HepG2 (cell line): ENCODE results near the gene IPO13. TPM values are rescaled to one million over a fixed set of nuclear protein-coding genes. Genes with fewer than 3 reads are reported as not detected.
A peak's percentile ranks its signal among the peaks of the same experiment; 100 is the strongest.

Experiments used
- ATM ChIP-seq: fragments of 450-650 bp; IDR thresholded peaks from 2 replicates; pipeline ENCODE4 v1.7.1; 2017; ENCODE audit warnings: mild to moderate bottlenecking, borderline replicate concordance
- HNF4G ChIP-seq, 2 experiments: sonication (generic) in 1 of 2; formaldehyde crosslinking in 1 of 2; IDR thresholded peaks; 2 replicates each; pipeline versions ENCODE4 v1.4.0 to v1.6.1; 2011 to 2020; ENCODE audit warnings: borderline replicate concordance in 2 of 2, low read depth in 2 of 2, mild to moderate bottlenecking in 2 of 2, low read length in 1 of 2, missing genetic modification reagents in 1 of 2, moderate library complexity in 1 of 2
- KLF13 ChIP-seq: sonication (generic); formaldehyde crosslinking; IDR thresholded peaks from 2 replicates; pipeline ENCODE4 v1.4.0; 2020; ENCODE audit warnings: mild to moderate bottlenecking, missing genetic modification reagents
- MED1 ChIP-seq: sonication (generic); formaldehyde crosslinking; IDR thresholded peaks from 2 replicates; pipeline ENCODE4 v1.4.0; 2020; ENCODE audit warnings: missing genetic modification reagents
- MXI1 ChIP-seq: IDR thresholded peaks from 3 replicates; pipeline ENCODE4 v1.6.1; 2012; ENCODE audit warnings: low read depth, low read length, inconsistent platforms, borderline replicate concordance
- RNF2 ChIP-seq: fragments of 450-650 bp; conservative IDR thresholded peaks from 2 replicates; pipeline ENCODE4 v1.6.1; 2016; ENCODE audit warnings: low read depth
- SNRNP70 ChIP-seq: fragments of 200-400 bp; formaldehyde crosslinking; IDR thresholded peaks from 2 replicates; pipeline ENCODE4 v1.6.1; 2017; ENCODE audit warnings: mild to moderate bottlenecking, low read depth, low read length, moderate library complexity
- U2AF1 ChIP-seq: fragments of 200-400 bp; formaldehyde crosslinking; optimal IDR thresholded peaks from 2 replicates; pipeline ENCODE3; 2017; ENCODE audit warnings: mild to moderate bottlenecking, low read depth, low read length
- ZNF260 ChIP-seq: sonication (generic); formaldehyde crosslinking; IDR thresholded peaks from 2 replicates; pipeline ENCODE4 v1.4.0; 2020; ENCODE audit warnings: missing genetic modification reagents, low read depth, mild to moderate bottlenecking, borderline replicate concordance
- ZNF367 ChIP-seq: sonication (generic); formaldehyde crosslinking; IDR thresholded peaks from 2 replicates; pipeline ENCODE4 v1.4.0; 2020; ENCODE audit warnings: missing genetic modification reagents, borderline replicate concordance
- ZSCAN12 ChIP-seq: sonication (generic); formaldehyde crosslinking; IDR thresholded peaks from 2 replicates; pipeline ENCODE4 v1.9.0; 2021; ENCODE audit warnings: mild to moderate bottlenecking, missing genetic modification reagents
- polyA plus RNA-seq, 8 experiments: library from polyadenylated mRNA; depleted of rRNA in 3 of 8; stranded (reverse) in 7 of 8; unstranded in 1 of 8; fragments of >200 nt; fragmentation: Illumina TruSeq in 4 of 8; extraction: Trizol in 4 of 8; gene quantifications; 2 replicates each; pipeline versions ENCODE4 v1.2.1 to v1.2.3, GENCODE V29; 2011 to 2016; ENCODE audit warnings: low read depth in 4 of 8, missing spikeins in 1 of 8, mixed read lengths in 1 of 8; ENCODE audit not compliant: insufficient read depth in 1 of 8
- total RNA-seq, 5 experiments: library from RNA; depleted of rRNA; stranded (reverse); fragments of >200 nt; fragmentation: Illumina TruSeq; extraction: Trizol; gene quantifications; 2 replicates each; pipeline ENCODE4 v1.2.3, GENCODE V29; 2016; ENCODE audit warnings: low read depth in 1 of 5
- TF ChIP-seq, protein P1 (sequence below): IDR thresholded peaks from 2 replicates; pipeline ENCODE4 v1.6.1; 2016; ENCODE audit warnings: missing biosample characterization, missing genetic modification reagents, low read depth
- TF ChIP-seq, protein P2 (sequence below): sonication (generic); formaldehyde crosslinking; IDR thresholded peaks from 2 replicates; pipeline ENCODE4 v1.4.0; 2020; ENCODE audit warnings: mild to moderate bottlenecking, missing genetic modification reagents
- TF ChIP-seq, protein P3 (sequence below): sonication (generic); formaldehyde crosslinking; IDR thresholded peaks from 2 replicates; pipeline ENCODE4 v1.9.0; 2021; ENCODE audit warnings: missing genetic modification reagents, mild to moderate bottlenecking, borderline replicate concordance
- TF ChIP-seq, protein P4 (sequence below): sonication (generic); formaldehyde crosslinking; IDR thresholded peaks from 2 replicates; pipeline ENCODE4 v1.8.1; 2023; ENCODE audit warnings: mild to moderate bottlenecking, inconsistent platforms, moderate library complexity, missing genetic modification reagents, borderline replicate concordance
- TF ChIP-seq, protein P5 (sequence below): sonication (generic); formaldehyde crosslinking; IDR thresholded peaks from 2 replicates; pipeline ENCODE4 v1.4.0; 2020; ENCODE audit warnings: mild to moderate bottlenecking, missing genetic modification reagents
- TF ChIP-seq, protein P6 (sequence below): sonication (generic); formaldehyde crosslinking; IDR thresholded peaks from 2 replicates; pipeline ENCODE4 v1.4.0; 2020; ENCODE audit warnings: missing genetic modification reagents
- TF ChIP-seq, protein P7 (sequence below): sonication (generic); formaldehyde crosslinking; IDR thresholded peaks from 2 replicates; pipeline ENCODE4 v1.4.0; 2020; ENCODE audit warnings: missing genetic modification reagents

Gene IPO13
- total and polyA plus RNA-seq, 2 of the 13 experiments (the other 11 are each of a cell fraction or from before 2014, with no cell fraction given), result 12.9 to 15.6 TPM

DNA sequence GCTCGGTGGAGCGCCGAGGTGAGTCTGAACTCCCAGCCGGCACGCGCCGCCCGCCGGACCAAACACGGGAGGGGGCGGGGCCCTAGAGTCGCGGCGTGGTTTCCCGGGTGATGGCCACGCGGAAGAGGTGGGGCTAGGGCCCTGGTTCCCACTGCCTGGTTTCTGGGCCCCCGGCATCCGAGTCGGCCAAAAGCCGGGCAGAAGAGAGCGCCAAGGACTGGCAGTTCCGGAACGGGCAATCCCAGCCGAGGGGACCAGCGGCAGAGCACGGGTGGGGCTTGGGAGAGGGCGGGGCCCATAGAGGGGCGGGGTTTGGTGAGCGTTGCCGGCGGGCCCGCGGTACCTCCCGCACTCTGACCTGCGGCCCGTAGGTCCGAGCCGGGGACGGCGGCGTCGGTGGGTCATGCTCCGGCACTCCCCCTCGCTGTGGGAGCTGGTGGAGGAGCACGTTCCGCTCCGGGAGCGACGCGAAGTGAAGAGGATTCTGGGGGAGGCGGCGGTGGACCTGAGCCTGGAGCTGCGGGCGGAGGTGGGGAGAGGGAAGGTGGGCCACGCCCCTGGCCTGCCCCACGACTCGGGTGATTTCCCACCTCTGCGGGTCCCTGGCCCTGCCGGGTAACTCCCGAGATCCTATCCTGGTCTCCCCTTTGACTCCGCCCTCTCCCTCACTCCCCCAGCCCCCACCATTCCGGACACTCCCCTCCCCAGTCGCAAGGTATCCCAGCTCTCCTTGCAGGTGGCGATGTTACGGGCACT, 44.9 kb downstream of the IPO13 start, which contains the start of gene CCDC24 (continued):
- TF ChIP-seq, protein P1, sequence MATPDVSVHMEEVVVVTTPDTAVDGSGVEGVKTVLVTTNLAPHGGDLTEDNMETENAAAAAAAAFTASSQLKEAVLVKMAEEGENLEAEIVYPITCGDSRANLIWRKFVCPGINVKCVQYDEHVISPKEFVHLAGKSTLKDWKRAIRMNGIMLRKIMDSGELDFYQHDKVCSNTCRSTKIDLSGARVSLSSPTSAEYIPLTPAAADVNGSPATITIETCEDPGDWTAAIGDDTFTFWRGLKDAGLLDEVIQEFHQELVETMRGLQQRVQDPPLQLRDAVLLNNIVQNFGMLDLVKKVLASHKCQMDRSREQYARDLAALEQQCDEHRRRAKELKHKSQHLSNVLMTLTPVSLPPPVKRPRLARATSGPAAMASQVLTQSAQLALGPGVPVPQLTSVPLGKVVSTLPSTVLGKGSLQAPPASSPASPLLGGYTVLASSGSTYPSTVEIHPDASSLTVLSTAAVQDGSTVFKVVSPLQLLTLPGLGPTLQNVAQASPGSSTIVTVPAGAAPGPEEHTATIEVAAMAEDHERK (CRISPR knock-in tag), result 0 out of 2 replicates have a peak, but pooled peaks have one; percentile 45
- TF ChIP-seq, protein P2, sequence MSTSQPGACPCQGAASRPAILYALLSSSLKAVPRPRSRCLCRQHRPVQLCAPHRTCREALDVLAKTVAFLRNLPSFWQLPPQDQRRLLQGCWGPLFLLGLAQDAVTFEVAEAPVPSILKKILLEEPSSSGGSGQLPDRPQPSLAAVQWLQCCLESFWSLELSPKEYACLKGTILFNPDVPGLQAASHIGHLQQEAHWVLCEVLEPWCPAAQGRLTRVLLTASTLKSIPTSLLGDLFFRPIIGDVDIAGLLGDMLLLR, result 0 out of 2 replicates have a peak, but pooled peaks have one; percentile 59
- no peak for TF ChIP-seq HNF4G (IDR thresholded peaks at IDR 0.05; ENCODE audit: borderline replicate concordance, low read depth, low read length)
- TF ChIP-seq HNF4G (CRISPR knock-in tag; IDR thresholded peaks at IDR 0.05; ENCODE audit: borderline replicate concordance, low read depth), result no peak
- peak; percentile 67 for TF ChIP-seq MED1
- TF ChIP-seq MXI1, result peak; percentile 85; the same call in 2 of the 3 replicates
- TF ChIP-seq, protein P3, sequence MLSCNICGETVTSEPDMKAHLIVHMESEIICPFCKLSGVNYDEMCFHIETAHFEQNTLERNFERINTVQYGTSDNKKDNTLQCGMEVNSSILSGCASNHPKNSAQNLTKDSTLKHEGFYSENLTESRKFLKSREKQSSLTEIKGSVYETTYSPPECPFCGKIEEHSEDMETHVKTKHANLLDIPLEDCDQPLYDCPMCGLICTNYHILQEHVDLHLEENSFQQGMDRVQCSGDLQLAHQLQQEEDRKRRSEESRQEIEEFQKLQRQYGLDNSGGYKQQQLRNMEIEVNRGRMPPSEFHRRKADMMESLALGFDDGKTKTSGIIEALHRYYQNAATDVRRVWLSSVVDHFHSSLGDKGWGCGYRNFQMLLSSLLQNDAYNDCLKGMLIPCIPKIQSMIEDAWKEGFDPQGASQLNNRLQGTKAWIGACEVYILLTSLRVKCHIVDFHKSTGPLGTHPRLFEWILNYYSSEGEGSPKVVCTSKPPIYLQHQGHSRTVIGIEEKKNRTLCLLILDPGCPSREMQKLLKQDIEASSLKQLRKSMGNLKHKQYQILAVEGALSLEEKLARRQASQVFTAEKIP, result no peak
- TF ChIP-seq U2AF1, result peak; percentile 61
- no peak for TF ChIP-seq ZNF260 (CRISPR knock-in tag)
- TF ChIP-seq RNF2, result no peak
- TF ChIP-seq, protein P4, sequence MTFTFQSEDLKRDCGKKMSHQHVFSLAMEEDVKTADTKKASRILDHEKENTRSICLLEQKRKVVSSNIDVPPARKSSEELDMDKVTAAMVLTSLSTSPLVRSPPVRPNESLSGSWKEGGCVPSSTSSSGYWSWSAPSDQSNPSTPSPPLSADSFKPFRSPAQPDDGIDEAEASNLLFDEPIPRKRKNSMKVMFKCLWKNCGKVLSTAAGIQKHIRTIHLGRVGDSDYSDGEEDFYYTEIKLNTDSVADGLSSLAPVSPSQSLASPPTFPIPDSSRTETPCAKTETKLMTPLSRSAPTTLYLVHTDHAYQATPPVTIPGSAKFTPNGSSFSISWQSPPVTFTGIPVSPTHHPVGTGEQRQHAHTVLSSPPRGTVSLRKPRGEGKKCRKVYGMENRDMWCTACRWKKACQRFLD (CRISPR knock-in tag), result no peak
- TF ChIP-seq ATM, result no peak
- TF ChIP-seq, protein P5, sequence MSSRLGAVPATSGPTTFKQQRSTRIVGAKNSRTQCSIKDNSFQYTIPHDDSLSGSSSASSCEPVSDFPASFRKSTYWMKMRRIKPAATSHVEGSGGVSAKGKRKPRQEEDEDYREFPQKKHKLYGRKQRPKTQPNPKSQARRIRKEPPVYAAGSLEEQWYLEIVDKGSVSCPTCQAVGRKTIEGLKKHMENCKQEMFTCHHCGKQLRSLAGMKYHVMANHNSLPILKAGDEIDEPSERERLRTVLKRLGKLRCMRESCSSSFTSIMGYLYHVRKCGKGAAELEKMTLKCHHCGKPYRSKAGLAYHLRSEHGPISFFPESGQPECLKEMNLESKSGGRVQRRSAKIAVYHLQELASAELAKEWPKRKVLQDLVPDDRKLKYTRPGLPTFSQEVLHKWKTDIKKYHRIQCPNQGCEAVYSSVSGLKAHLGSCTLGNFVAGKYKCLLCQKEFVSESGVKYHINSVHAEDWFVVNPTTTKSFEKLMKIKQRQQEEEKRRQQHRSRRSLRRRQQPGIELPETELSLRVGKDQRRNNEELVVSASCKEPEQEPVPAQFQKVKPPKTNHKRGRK, result no peak
- TF ChIP-seq ZNF367 (CRISPR knock-in tag), result no peak
- TF ChIP-seq, protein P6, sequence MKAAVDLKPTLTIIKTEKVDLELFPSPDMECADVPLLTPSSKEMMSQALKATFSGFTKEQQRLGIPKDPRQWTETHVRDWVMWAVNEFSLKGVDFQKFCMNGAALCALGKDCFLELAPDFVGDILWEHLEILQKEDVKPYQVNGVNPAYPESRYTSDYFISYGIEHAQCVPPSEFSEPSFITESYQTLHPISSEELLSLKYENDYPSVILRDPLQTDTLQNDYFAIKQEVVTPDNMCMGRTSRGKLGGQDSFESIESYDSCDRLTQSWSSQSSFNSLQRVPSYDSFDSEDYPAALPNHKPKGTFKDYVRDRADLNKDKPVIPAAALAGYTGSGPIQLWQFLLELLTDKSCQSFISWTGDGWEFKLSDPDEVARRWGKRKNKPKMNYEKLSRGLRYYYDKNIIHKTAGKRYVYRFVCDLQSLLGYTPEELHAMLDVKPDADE (CRISPR knock-in tag), result no peak
- TF ChIP-seq SNRNP70, result no peak
- TF ChIP-seq, protein P7, sequence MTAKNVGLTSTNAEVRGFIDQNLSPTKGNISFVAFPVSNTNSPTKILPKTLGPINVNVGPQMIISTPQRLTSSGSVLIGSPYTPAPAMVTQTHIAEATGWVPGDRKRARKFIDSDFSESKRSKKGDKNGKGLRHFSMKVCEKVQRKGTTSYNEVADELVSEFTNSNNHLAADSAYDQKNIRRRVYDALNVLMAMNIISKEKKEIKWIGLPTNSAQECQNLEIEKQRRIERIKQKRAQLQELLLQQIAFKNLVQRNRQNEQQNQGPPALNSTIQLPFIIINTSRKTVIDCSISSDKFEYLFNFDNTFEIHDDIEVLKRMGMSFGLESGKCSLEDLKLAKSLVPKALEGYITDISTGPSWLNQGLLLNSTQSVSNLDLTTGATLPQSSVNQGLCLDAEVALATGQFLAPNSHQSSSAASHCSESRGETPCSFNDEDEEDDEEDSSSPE (CRISPR knock-in tag), result 0 out of 2 replicates have a peak, but pooled peaks have one; percentile 6
- no peak for TF ChIP-seq KLF13 (CRISPR knock-in tag)
- TF ChIP-seq ZSCAN12 (CRISPR knock-in tag), result no peak
